IPS DF 4.7 (cell line): ENCODE results near the gene LRRFIP1.
"Not testable (repeated sequence)": the region's sequence is repeated elsewhere in the genome, so short reads cannot be mapped to it uniquely, and the experiment has no call there.

Source experiments
- DNase-seq: peaks from one replicate; pipeline ENCODE4 v3.0.0-alpha.2; 2013; ENCODE audit warnings: low spot score; ENCODE audit errors: extremely low read depth

The LRRFIP1 gene

DNA sequence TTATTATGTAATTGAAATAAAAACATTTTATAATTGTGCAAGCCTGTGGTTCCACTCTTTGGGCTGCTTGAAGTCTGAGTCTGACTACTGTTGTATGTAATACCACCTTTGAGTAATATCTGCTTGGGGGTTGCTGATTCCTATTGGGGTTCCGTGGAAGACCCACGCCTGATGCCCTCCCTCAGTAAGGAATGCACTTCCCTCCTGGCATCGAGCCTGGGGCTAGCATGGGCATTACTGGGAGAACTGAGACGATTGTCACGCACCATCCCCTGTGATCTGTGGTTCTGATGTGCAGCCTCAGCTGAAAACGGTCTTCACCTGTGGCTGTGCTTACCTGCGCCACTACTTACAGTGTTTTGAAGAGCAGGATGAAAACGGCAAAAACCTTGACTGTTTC is 138.5 kb downstream of the LRRFIP1 start:
- no peak for DNase-seq

DNA sequence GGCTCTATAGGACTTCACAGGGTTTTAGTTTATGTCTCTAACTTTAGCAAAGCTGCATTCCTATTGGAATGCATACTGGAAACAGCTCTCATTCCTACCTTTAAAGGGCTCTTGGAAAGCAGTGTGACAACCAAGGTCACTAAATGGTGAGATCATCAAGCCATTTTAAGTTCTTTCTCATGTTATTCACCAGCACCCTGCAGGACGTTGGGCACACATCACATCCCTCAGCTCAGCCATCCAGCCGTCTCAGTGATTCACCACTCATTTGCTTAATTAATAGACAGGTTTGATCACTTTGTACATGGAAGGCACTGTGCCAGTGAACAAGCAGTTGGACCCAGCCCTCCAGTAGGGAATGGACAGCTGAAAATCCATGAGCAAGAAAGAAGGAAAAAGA is 139.0 kb downstream of the LRRFIP1 start:
- no peak for DNase-seq

DNA sequence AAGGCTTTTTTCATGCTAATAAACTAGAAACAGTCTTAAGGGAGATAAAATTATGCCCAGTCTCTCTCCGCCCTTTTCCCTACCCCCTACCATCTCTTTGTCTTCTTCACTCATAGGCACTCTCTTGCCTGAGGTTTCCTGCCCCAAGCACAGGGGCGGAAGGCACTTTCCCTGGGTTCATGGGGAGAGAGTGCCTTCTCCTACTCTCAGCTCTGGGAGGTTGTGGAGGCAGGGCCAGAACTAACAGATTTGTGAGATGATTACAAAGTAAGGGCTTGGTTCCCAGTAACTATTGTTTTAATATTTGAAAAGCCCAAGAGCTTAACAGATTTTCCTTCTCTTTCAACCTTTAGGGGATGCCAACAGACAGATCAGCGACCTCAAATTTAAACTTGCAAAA is 145.1 kb downstream of the LRRFIP1 start:
- DNase-seq = no peak

DNA sequence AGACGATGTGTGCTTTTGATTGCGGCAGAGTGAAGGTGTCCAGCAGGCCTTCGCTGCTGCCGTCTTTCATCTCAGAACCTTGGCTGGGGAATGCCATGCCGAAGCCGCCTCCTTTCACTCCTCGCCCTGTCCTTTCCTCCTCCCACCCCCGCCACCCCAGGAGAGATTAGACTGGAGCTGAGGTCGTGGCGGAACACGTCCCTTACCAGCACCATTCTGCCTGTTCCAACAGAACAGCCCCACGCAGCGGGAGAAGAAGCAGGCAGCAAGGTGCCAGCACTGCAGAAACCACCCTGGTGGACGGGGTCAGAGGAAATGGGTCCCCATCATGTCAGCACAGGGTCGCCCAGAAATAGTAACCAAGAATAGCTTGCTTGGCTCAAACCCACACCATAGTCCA is 146.4 kb downstream of the LRRFIP1 start:
- no peak for DNase-seq

DNA sequence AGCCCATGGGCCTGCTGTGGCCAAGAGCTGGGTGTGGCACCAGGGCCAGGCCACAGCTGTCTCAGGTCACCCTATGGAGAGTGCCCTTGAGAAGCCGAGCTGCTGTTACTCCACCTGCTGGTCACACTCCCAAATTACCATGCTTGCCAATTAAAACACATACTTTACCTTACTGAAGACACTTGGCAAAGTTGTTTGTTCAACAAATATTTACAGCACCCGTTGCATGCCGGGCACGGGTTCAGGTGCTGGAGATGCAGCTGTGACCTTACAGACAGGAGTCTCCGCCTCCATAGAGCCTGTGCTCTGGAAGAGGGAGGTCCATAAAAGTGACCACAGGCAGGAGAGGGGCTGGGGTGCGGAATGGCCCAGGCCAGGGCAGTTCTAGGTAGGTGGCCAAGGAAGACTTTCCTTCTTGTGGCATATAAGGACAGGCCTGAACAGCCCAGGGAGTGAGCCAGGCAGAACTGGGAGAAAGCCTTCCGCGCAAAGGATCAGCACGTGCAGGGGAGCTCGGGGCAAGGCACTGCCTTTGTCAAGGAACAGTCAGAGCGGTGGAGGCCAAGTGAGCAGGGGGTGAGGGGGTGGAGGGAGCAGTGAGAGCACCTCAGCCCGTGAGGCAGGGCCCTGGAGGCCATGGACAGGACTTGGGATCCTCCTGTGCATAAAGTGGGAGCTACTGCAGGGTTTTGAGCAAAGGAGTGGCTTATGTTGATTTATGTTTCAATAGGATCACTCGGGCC is 147.6 kb downstream of the LRRFIP1 start:
- DNase-seq = peak; percentile 56

DNA sequence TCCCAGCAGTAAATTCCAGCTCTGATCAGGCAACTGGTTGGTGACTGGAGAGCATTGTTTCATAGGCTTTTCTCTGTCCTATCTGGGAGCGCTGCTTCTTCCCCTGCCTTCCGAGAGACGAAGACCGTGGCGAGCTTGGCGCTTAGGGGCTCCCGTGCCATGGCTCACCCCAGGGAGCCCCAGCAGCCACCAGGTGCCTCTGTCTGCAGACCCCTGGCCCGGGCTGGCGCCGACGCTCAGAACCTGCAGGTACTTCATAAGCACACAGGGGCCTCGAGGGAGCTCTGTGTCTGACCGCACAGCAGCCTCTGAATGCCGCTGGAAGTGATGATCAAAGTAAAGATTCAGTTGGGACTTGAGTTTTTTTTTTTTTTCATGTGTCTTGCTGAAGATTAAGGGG is 152.1 kb downstream of the LRRFIP1 start:
- no peak for DNase-seq

DNA sequence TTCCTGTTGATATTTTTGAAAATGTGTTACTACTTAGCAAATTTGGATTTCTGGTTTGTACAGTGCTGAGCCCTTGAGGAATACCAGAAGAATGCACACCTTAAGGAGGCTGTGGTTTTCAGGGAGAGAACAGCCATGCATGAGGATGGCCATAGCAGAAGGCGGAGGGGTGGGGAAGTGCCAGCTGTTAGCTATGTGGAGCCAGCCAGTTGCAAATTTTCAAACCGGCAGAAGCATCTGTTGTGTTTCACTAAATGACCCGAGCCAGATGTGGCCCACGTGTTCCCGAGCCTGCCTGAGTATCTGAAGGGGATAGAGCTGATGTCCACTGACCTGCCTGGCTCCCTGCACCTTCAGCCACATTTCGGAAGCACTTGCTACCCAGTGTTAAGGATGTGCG is 154.8 kb downstream of the LRRFIP1 start:
- DNase-seq = no peak

DNA sequence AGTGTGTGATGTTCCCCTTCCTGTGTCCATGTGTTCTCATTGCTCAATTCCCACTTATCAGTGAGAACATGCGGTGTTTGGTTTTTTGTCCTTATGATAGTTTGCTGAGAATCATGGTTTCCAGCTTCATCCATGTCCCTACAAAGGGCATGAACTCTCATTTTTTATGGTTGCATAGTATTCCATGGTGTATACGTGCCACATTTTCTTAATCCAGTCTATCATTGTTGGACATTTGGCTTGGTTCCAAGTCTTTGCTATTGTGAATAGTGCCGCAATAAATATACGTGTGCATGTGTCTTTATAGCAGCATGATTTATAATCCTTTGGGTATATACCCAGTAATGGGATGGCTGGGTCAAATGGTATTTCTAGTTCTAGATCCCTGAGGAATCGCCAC is 156.3 kb downstream of the LRRFIP1 start:
- DNase-seq = not testable (repeated sequence)

DNA sequence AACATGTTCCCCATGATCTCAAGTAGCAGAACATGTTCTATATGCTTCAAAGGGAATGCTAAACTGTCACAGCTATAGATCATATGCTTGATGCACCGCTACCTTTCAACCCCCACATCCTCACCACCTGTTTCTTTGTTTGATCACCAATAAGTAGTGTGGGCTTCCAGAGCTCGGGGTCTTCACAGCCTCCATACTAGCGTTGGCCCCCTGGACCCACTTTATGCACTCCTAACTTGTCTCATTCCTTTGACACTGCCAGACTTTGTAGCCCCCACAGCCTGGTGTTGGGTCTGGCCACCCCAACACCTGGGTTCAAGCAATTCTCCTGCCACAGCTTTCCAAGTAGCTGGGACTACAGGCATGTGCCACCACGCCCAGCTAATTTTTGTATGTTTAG is 159.5 kb downstream of the LRRFIP1 start:
- no peak for DNase-seq

DNA sequence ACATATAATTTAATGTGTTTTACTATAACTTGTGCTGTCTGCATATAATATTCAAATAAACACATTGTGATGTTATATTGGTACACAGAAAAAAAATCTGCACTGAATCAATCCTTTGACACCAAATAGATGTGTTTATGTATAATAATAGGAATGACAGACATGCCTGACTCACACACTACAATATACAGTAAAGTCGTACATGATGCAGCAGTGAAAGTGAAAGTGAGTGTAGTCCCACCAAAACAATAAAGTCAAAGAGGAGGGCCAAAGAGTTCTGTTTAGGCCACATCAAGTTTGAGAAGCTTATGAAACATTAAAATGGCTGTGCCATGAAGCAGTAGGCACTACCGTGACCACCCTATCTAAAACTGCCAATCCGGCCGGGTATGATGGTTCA is 163.0 kb downstream of the LRRFIP1 start:
- DNase-seq = no peak

DNA sequence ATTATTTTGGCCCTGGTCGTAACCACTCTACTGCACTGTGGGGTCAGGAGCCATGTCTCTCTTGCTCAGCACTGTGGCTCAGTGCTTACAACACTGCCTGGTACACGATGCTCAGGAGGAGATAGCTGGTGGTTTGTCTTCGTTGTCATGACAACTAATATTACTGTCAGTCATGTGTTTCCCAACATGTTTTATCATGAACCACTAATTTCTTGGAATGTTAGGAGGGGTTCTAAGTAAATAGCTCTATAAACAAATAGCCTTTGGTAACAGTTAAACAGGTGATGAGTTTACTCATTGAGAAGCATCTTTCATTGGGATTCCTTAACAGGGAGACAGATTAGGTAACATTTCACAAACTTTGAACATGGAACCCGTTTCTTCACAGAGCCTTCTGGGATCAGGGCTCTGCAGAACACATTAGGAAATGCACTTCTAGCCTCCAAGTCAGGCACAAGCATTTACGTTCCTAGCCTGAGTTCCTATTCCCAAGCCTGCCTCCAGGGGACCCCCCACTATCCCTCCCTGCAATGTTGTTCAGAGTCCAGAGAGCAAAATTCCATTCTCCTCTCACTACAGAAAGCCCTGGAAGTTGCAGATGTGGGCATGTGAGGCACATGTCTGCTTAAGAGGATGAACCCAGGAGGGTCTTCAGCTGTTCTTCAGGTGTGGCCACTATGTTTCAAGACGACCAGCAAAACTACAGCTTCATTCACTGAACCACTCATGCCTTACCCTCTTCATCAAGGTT is 164.8 kb downstream of the LRRFIP1 start:
- DNase-seq = no peak

DNA sequence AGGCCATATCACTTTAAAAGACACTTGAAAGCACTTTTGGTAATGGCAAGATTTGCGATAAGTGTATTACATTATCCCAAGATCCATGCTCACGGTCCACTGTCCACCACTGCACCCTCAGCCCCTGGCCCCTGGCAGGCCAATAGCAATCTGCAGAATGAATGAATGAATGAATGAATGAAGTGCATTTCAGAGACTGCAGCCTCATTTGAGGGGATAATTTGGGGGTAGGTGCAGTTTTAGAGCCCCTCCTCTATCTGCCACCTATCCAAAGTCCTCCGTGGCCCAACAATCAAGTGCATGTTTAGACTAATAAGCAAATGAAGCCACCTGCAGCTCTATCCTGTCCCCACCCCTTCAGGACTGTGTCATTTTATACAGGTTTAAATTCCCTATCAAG is 169.9 kb downstream of the LRRFIP1 start:
- no peak for DNase-seq

DNA sequence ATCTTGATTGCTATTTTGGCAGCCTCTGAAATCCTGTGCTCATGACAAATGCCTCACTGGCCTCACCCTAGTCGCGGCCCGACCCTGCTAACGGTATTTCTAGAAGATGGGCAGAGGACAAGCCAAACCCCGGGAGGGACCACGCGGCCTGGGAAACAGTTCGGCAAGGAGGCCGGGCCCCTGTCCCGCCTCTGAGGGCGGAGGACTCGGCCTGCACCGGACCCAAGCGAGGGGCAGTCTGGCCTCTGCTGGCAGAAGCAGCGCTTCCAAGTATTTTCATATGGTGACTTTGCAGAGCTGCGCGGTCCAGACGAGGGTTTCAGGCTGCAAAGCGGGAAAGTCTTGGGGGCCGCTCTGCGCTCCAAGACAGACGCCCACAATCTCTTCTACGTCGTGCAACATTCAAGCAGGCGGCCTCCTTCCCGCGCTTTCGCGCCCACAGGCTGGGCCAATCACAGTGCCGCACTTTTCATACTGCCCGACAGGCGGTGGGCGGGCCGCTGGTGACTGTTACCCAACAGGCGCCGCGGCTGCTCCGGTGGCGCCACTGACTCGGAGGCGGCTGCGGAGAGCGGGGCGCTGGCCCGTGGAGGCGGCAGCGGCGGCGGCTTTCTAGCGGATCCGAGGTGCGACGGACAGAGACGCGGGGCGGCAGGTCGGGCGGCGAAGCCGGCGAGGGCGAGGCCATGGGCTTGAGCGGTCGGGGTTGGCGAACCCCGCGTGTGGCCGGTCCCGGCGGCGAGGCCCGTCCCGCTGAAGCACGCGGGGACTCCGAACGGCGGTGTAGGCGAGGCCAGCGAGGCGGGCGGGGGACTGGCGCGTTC is 171.1 kb downstream of the LRRFIP1 start, which contains the start of gene RBM44:
Gene RBM44 (plus strand): TSS at position 544 of the 824 bp plus-strand sequence. CDS start 14,831 bp downstream, outside the sequence.
- DNase-seq = no peak

DNA sequence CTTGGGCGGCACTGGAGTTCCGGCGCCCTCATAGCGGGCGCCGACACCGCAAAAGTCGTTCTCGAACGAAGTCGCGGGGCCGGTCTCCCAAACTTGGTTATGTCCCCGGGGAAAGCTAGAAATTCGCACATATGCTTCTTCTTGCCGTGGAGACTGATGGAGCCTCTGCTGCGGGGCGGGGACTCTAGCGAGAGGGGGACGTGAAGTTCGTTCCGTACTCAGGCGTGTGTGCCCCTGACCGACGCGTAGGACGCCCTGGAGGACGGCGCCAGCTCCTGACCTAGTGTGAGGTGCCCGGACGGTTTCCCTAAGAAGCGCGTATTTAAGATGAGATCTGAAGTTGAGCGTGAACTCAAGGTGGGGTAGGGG is 171.7 kb downstream of the LRRFIP1 start:
- DNase-seq = no peak

DNA sequence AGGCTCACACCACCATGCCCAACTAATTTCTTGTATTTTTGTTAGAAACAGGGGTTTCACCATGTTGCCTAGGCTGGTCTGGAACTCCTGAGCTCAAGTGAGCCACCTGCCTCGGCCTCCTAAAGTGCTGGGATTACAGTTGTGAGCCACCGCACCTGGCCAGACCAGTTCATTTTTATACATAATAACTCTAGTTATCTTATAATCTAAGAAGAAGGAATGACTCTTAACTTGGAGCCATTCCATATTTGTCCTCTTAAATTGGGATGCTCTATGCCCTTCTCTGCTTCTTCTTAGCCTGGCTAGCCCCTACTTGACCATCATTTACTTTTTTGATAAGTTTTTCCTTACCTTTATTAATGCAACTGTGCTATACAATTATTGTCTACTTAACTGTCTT is 174.1 kb downstream of the LRRFIP1 start:
- DNase-seq = no peak

DNA sequence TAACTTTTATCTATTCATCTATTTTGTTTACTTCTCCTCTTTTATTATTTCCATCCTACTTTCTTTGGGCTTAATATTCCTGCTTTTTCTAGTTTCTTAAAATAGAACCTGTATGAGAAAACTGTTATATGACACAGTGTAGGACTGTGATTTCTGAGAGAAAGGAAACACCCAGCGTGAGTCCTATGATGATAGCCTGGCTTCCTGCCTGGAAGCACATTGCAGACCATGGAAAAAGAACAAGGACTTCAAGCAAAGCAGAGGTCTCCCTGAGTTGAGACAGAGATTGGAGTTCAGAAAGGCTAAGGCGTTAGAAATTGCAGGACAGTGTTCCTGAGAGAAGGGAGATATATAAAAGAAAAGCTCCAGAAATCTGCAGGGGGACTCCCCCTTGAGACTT is 178.9 kb downstream of the LRRFIP1 start:
- DNase-seq = no peak

DNA sequence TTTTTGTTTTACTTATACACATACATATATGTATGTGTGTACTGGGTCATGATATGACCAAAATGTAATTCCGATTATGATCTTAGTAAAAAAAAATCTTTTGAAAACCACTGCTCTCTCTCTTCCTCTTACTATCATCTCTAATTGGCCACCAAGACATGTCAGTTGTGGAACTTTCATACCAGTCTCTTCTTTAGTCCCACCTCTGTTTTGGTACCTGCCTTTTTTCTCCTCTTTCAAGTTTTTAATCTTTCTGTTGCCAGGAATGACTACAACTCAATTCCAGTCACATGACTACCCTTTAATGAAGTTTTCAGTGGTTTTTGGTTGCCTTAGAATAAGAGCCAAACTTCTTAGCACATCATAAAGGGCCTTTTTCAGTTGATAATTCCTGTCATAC is 188.2 kb downstream of the LRRFIP1 start:
- DNase-seq = no peak

DNA sequence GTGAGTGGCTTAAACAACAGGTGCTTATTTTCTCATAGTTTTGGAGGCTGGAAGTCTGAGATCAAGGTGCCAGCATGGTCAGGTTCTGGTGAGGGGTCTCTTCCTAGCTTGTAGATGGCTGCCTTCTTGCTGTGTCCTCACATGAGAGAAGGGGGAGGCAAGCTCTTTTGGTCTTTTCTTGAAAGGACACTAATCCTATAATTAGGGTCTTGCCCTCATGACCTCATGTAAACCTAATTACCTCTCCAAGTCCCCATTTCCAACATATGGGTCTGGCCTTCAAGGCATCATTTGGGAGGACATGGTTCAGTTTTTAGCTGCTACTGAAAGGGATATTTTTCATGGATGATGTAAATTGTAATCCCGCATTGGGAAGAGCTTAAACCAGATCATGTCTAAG is 189.1 kb downstream of the LRRFIP1 start:
- no peak for DNase-seq

DNA sequence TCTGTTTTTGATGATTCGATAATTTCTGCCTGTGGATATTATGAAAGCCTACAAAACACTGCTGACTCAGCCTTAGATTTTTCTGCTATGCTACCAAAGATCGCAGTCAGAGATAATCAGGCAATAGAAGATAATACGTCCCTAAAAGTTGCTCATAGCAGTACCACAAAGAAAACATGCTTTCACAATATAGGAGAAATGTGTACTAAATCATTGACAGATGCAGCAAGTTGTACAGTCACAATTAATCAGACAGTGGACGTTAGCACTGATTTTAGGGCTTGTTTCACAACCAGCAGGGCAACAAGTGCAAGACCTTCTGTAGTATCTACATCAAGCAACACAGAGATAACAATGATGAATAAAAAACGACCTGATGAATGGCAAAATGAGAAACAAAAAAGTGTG is 190.7 kb downstream of the LRRFIP1 start:
- DNase-seq = no peak

DNA sequence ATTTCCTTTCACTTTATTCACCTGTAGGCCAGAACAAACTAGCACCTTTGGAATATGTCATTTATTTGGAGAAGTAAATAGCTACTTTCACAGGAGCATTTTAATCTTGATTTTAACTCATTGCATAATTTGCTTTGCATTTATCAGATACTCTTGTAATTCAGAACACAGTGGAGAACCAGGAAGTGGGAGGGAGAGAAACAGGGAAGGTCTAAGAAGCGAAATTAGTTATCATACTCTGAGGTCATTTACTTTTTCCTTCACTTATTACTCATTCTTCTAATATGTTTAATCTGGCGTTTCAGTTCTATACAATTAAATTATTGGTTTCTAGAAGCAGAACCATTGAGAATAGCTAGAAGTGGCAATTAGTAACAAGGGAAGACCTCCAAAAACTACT is 191.8 kb downstream of the LRRFIP1 start:
- no peak for DNase-seq

DNA sequence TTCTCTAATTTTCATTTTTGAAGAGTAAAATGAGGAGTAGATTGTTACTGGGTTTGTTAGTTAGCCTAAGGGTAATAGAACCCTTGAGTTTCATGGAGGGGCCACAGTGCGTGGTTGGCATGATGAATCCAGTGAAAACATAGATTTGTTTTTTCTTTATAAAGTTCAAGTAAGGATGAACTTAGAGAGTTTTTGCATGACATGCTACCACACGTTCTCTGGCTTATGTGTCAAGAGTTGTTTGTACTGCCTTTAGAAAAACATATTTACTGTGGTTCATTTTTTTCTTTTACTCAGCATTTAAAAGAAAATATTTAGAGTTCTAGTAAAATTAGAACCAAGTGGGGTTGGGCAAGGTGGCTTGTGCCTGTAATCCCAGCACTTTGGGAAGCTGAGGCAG is 193.0 kb downstream of the LRRFIP1 start:
- DNase-seq = no peak

DNA sequence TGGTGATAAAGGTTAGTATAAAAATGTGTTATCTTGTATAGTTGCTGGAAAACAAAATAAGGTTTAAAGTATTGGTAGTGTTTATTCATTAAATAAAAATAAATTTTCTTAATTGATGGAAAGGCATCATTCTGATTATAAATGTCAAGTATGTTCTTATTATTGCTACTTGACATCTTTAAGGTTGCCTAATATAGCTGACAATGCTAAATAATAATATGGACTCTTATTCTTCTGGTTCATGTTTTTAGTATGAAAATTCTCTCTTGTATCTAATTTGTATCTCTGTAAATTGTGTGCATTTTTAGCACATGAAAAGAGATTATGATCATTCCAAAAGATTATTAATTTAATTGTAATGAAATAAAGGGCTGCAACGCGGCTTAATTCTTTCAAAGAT is 196.2 kb downstream of the LRRFIP1 start:
- no peak for DNase-seq
